ENCODE measurements around the gene NOC2L. TPM values are rescaled to one million over a fixed set of nuclear protein-coding genes. Genes with fewer than 3 reads are reported as not detected.

Gene NOC2L
- total RNA-seq, 1 experiment from 2014 or later: 130 TPM

DNA sequence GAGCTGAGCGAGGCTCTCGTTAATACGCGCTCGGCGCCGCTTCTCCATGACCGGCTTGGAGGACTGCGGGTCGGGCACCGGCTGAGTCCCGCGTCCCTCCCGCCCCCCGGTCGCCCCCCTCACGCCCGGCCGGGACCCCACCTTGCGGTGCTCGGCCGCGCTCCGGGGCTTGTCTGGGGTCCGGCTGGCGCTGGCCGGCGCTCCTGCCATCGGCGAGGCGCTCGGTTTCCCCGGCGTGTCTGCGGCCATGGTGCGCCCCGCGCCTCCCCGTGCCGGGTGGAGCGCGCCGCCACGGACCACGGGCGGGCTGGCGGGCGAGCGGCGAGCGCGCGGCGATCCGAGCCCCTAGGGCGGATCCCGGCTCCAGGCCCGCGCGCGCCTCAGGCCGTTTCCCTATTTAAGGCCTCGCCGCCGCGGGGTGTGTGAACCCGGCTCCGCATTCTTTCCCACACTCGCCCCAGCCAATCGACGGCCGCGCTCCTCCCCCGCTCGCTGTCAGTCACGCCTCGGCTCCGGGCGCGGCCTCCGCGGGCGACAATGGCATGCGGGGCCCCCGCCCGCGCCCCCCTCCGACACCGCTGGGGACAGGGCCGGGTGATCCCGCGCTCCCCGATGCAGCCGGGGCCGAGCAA is 40.8 kb upstream of the NOC2L start, which contains the start of gene HES4:
Gene HES4 (minus strand): TSS at position 373 of the 632 bp plus-strand sequence. CDS start 124 bp downstream, at position 249.
- Histone ChIP-seq H3K79me2 (ENCODE audit: insufficient read depth, low read length) (no peaks in the 10 kb centered on the region), H3K9ac (ENCODE audit: extremely low read depth, insufficient read length, low read length) (no peak within 1 kb of the TSS), H2AFZ (ENCODE audit: low read length) (no peak within 1 kb of the TSS), H2AK5ac (ENCODE audit: insufficient read length, low read length) (no peak within 1 kb of the TSS), H4K8ac (replicated peaks; ENCODE audit: insufficient read length, low read depth, low read length) (no peak within 1 kb of the TSS), H2BK20ac (ENCODE audit: low read depth, low read length, poor library complexity, severe bottlenecking) (no peak within 1 kb of the TSS), H2BK12ac (ENCODE audit: insufficient read length, low read depth, low read length) (no peak within 1 kb of the TSS), H3K4ac (ENCODE audit: low read depth, low read length) (no peak within 1 kb of the TSS; the same call in 1 of the 2 replicates), H3K4me1 (ENCODE audit: insufficient read depth, low read length) (0 out of 2 replicates have a peak, but pooled peaks cover 1% of the 10 kb centered on the region), H3K23me2 (ENCODE audit: insufficient read length, low read depth, low read length, poor library complexity, severe bottlenecking) (peaks cover 20% of the 10 kb centered on the region), H3T11ph (ENCODE audit: low read length) (no peak within 1 kb of the TSS), H3K27me3 (ENCODE audit: insufficient read depth, low read length) (peaks cover 37% of the 10 kb centered on the region; the same call in 1 of the 2 replicates), H2BK120ac (ENCODE audit: low read depth, low read length, poor library complexity, severe bottlenecking) (no peak within 1 kb of the TSS), H3K18ac (ENCODE audit: insufficient read length, low read depth, low read length) (peak within 1 kb of the TSS; percentile 55), H3K56ac (ENCODE audit: insufficient read length, low read depth, low read length) (no peak within 1 kb of the TSS), H3K27ac (ENCODE audit: insufficient read length, low read depth, low read length) (no peak within 1 kb of the TSS), H4K91ac (ENCODE audit: insufficient read length, low read depth, low read length) (no peak within 1 kb of the TSS), H3K79me1 (ENCODE audit: insufficient read depth, low read depth, low read length, poor library complexity, severe bottlenecking) (no peaks in the 10 kb centered on the region), H3K14ac (ENCODE audit: insufficient read depth, low read length) (peak within 1 kb of the TSS; percentile 80), H3K23ac (ENCODE audit: insufficient read length, low read depth, low read length) (no peak within 1 kb of the TSS), H3K4me2 (ENCODE audit: insufficient read depth, insufficient read length, low read length) (peak within 1 kb of the TSS; percentile 19), H4K20me1 (ENCODE audit: control insufficient read depth, insufficient read depth, insufficient read length) (no peaks in the 10 kb centered on the region), H2BK15ac (ENCODE audit: low read depth, low read length) (no peak within 1 kb of the TSS), H2BK5ac (ENCODE audit: insufficient read length, low read length) (no peak within 1 kb of the TSS), H3K9me3 (ENCODE audit: control insufficient read depth, low read depth, low read length) (no peaks in the 10 kb centered on the region), H4K5ac (ENCODE audit: insufficient read length, low read depth, low read length) (no peak within 1 kb of the TSS)
- Mint-ChIP-seq H3K4me3 (peak within 1 kb of the TSS; percentile 49 to 84), H3K4me1 (peaks cover 9 to 25% of the 10 kb centered on the region in 2 experiments), H3K27me3 (ENCODE audit: low read depth) (peaks cover 79% of the 10 kb centered on the region), H3K27ac (peak within 1 kb of the TSS in 2 of 3 experiments; percentile 52 to 82; a peak in 3 of 7 replicates), H3K36me3 (ENCODE audit: insufficient read depth in 1 of 3, low read depth in 3 of 3) (no peaks in the 10 kb centered on the region), H3K9me3 (no peaks in the 10 kb centered on the region)
- DNase-seq: peak; percentile 91
- no CpG with 5 or more reads among the region's 95 CpGs for WGBS (ENCODE audit: extremely low coverage, insufficient read length, low lambda C conversion rate)
- TF ChIP-seq, protein P1, sequence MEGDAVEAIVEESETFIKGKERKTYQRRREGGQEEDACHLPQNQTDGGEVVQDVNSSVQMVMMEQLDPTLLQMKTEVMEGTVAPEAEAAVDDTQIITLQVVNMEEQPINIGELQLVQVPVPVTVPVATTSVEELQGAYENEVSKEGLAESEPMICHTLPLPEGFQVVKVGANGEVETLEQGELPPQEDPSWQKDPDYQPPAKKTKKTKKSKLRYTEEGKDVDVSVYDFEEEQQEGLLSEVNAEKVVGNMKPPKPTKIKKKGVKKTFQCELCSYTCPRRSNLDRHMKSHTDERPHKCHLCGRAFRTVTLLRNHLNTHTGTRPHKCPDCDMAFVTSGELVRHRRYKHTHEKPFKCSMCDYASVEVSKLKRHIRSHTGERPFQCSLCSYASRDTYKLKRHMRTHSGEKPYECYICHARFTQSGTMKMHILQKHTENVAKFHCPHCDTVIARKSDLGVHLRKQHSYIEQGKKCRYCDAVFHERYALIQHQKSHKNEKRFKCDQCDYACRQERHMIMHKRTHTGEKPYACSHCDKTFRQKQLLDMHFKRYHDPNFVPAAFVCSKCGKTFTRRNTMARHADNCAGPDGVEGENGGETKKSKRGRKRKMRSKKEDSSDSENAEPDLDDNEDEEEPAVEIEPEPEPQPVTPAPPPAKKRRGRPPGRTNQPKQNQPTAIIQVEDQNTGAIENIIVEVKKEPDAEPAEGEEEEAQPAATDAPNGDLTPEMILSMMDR (conservative IDR thresholded peaks at IDR 0.05): no peak

All from H9 (cell line).